Astrocyte (in vitro differentiated cells and primary cell): ENCODE results near the gene CENPX. TPM values are rescaled to one million over a fixed set of nuclear protein-coding genes. Genes with fewer than 3 reads are reported as not detected.

Source experiments
- DNase-seq: peaks from one replicate; pipeline ENCODE4 v3.0.0-alpha.2; 2010; ENCODE audit warnings: low read depth
- FAIRE-seq: peaks from 2 replicates; lab custom pipeline; 2011; peaks lifted over from hg19 to GRCh38; lab: Jason Lieb, UNC
- H2AFZ ChIP-seq: 2 replicates; pipeline ENCODE4 v1.6.0; 2012; ENCODE audit warnings: low read depth, low read length, inconsistent platforms
- H3K27ac ChIP-seq: 2 replicates; pipeline ENCODE4 v1.5.1; 2011; ENCODE audit warnings: low read depth, low read length, inconsistent platforms
- H3K27me3 ChIP-seq: 2 replicates; pipeline ENCODE4 v1.6.0; 2011; ENCODE audit warnings: low read length, inconsistent platforms; ENCODE audit not compliant: insufficient read depth
- H3K36me3 ChIP-seq: 2 replicates; pipeline ENCODE4 v1.5.1; 2011; ENCODE audit warnings: low read length, inconsistent platforms; ENCODE audit not compliant: insufficient read depth
- H3K4me1 ChIP-seq: 2 replicates; pipeline ENCODE4 v1.5.1; 2011; ENCODE audit warnings: low read length, inconsistent platforms; ENCODE audit not compliant: insufficient read depth
- H3K4me2 ChIP-seq: 2 replicates; pipeline ENCODE4 v1.6.0; 2012; ENCODE audit warnings: low read length, inconsistent platforms
- H3K4me3 ChIP-seq: 2 replicates; pipeline ENCODE4 v1.5.1; 2011; ENCODE audit warnings: low read depth, mild to moderate bottlenecking, low read length, inconsistent platforms; ENCODE audit not compliant: insufficient read depth
- H3K79me2 ChIP-seq: 2 replicates; pipeline ENCODE4 v1.6.0; 2012; ENCODE audit warnings: mild to moderate bottlenecking, low read length, inconsistent platforms; ENCODE audit not compliant: insufficient read depth
- H3K9ac ChIP-seq: 2 replicates; pipeline ENCODE4 v1.6.0; 2012; ENCODE audit warnings: mild to moderate bottlenecking, low read length, inconsistent platforms
- H3K9me3 ChIP-seq: 2 replicates; pipeline ENCODE4 v1.5.1; 2012; ENCODE audit warnings: low read depth, mild to moderate bottlenecking, low read length, inconsistent platforms; ENCODE audit not compliant: insufficient read depth
- H4K20me1 ChIP-seq: 2 replicates; pipeline ENCODE4 v1.6.0; 2012; ENCODE audit warnings: low read length, inconsistent platforms; ENCODE audit not compliant: insufficient read depth
- H3K27ac Mint-ChIP-seq: one replicate; pipeline ENCODE4 v1.8.0; 2021; ENCODE audit warnings: mild to moderate bottlenecking, mixed read lengths; ENCODE audit not compliant: unreplicated experiment
- H3K27me3 Mint-ChIP-seq: one replicate; pipeline ENCODE4 v1.8.0; 2021; ENCODE audit warnings: low read depth, mixed read lengths; ENCODE audit not compliant: unreplicated experiment
- H3K36me3 Mint-ChIP-seq: one replicate; pipeline ENCODE4 v1.8.0; 2021; ENCODE audit warnings: low read depth, mixed read lengths; ENCODE audit not compliant: unreplicated experiment
- H3K4me1 Mint-ChIP-seq: one replicate; pipeline ENCODE4 v1.8.0; 2021; ENCODE audit warnings: low read depth, mixed read lengths; ENCODE audit not compliant: unreplicated experiment
- H3K4me3 Mint-ChIP-seq: one replicate; pipeline ENCODE4 v1.8.0; 2021; ENCODE audit warnings: mild to moderate bottlenecking, moderate library complexity, mixed read lengths; ENCODE audit not compliant: unreplicated experiment
- H3K9me3 Mint-ChIP-seq: one replicate; pipeline ENCODE4 v1.8.0; 2021; ENCODE audit warnings: mild to moderate bottlenecking, mixed read lengths; ENCODE audit not compliant: unreplicated experiment
- EZH2 ChIP-seq: IDR thresholded peaks from 2 replicates; pipeline ENCODE4 v1.6.1; 2012; ENCODE audit warnings: mild to moderate bottlenecking, low read length, inconsistent platforms; ENCODE audit not compliant: insufficient read depth
- total RNA-seq: library from RNA; stranded (reverse); gene quantifications from 2 replicates; pipeline ENCODE4 v1.2.1, GENCODE V29; 2021
- TF ChIP-seq, protein P1 (sequence below): IDR thresholded peaks from 2 replicates; pipeline ENCODE4 v1.5.1; 2011; ENCODE audit warnings: low read depth, mild to moderate bottlenecking, inconsistent platforms, low read length, moderate library complexity; ENCODE audit not compliant: insufficient read depth

The CENPX gene
- total RNA-seq, 1 donor from 2014 or later: 26.7 TPM

DNA sequence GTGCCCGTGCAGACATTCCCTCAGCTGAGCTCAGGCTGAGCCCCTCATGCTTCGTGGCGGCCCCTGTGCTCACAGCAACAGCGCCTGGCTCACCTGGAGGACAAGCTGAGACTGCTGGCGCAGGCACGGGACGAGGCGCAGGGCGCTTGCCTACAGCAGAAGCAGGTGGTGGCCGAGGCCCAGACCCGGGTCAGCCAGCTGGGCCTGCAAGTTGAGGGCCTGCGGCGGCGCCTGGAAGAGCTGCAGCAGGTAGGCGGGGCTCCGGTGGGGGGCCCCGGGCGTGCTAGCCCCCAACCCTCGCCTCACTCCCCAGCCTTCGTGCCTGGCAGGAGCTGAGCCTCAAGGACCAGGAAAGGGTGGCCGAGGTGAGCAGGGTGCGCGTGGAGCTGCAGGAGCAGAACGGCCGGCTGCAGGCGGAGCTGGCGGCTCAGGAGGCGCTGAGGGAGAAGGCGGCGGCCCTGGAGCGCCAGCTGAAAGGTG lies 7.4 kb upstream of the CENPX start:
- Mint-ChIP-seq H3K27me3 (peaks cover 10% of the 10 kb centered on the region), H3K4me3 (no peak overlapping the region)
- no peak for FAIRE-seq

DNA sequence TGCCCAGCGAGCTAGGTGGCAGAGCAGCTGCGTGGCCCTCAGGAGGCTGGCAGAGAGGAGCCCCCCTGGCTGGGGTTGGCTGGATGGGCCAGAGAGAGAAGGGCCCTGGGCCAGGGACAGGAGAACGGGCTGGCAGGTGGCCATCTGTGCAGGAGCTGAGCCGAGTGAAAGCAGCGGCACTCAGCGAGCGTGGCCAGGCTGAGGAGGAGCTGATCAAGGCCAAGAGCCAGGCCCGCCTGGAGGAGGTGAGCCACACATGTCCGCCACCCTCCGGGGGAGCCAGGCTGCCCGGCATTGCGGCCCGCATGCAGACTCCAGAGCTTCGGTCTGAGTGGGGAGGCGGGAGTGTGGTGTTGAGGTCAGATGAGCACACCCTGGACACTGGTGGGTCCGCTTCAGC lies 6.7 kb upstream of the CENPX start:
- Histone ChIP-seq H2AFZ (no peak overlapping the region), H3K4me1 (peaks cover 12% of the 10 kb centered on the region), H3K4me3 (no peak overlapping the region), H3K27me3 (no peaks in the 10 kb centered on the region), H3K79me2 (no peaks in the 10 kb centered on the region), H4K20me1 (no peaks in the 10 kb centered on the region), H3K4me2 (no peak overlapping the region), H3K9ac (no peak overlapping the region), H3K27ac (no peak overlapping the region), H3K9me3 (no peaks in the 10 kb centered on the region), H3K36me3 (no peaks in the 10 kb centered on the region)
- TF ChIP-seq, protein P1, sequence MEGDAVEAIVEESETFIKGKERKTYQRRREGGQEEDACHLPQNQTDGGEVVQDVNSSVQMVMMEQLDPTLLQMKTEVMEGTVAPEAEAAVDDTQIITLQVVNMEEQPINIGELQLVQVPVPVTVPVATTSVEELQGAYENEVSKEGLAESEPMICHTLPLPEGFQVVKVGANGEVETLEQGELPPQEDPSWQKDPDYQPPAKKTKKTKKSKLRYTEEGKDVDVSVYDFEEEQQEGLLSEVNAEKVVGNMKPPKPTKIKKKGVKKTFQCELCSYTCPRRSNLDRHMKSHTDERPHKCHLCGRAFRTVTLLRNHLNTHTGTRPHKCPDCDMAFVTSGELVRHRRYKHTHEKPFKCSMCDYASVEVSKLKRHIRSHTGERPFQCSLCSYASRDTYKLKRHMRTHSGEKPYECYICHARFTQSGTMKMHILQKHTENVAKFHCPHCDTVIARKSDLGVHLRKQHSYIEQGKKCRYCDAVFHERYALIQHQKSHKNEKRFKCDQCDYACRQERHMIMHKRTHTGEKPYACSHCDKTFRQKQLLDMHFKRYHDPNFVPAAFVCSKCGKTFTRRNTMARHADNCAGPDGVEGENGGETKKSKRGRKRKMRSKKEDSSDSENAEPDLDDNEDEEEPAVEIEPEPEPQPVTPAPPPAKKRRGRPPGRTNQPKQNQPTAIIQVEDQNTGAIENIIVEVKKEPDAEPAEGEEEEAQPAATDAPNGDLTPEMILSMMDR: no peak
- no peak for TF ChIP-seq EZH2
- DNase-seq (no peak), FAIRE-seq (no peak)
- Mint-ChIP-seq H3K36me3 (peaks cover 5% of the 10 kb centered on the region), H3K9me3 (no peaks in the 10 kb centered on the region), H3K27ac (no peak overlapping the region), H3K4me3 (peak overlapping the region; percentile 71), H3K4me1 (no peaks in the 10 kb centered on the region), H3K27me3 (peaks cover 10% of the 10 kb centered on the region)

More for the DNA sequence above, 7.4 kb upstream of the CENPX start:
- Histone ChIP-seq H3K79me2 (no peaks in the 10 kb centered on the region), H4K20me1 (no peaks in the 10 kb centered on the region), H3K27ac (no peak overlapping the region), H3K9me3 (no peaks in the 10 kb centered on the region), H3K4me1 (peaks cover 12% of the 10 kb centered on the region), H2AFZ (peak overlapping the region; percentile 87), H3K9ac (no peak overlapping the region), H3K4me3 (no peak overlapping the region), H3K27me3 (no peaks in the 10 kb centered on the region), H3K4me2 (peak overlapping the region; percentile 91), H3K36me3 (no peaks in the 10 kb centered on the region)
- peaks cover 6% of the 10 kb centered on the region for H3K36me3 Mint-ChIP-seq
- no peak for DNase-seq
- TF ChIP-seq EZH2: no peak
- TF ChIP-seq, protein P1: no peak
- H3K27ac Mint-ChIP-seq: no peak overlapping the region
- no peaks in the 10 kb centered on the region for H3K4me1 Mint-ChIP-seq
- no peaks in the 10 kb centered on the region for H3K9me3 Mint-ChIP-seq

DNA sequence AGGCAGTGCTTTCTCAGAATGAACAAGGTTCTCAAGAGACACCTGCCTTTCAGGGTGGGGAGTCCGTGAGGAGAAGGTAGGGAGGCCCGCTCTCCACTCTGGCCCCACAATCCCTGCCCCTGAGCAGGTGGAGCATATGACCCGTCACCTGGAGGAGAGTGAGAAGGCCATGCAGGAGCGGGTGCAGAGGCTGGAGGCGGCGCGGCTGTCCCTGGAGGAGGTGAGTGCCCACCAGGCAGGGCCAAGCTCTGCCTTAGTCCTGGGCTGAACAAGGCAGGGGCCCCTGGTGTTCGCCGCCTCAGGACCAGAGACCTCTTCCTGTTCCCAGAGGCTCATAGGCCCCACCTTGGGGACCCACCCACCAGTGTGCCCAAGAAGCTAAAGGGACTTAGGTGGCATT lies 6.3 kb upstream of the CENPX start:
- peaks cover 1% of the 10 kb centered on the region for H3K36me3 Mint-ChIP-seq

More for the DNA sequence above, 6.3 kb upstream of the CENPX start:
- no peak overlapping the region for H3K4me3 ChIP-seq
- no peak overlapping the region for H3K27ac Mint-ChIP-seq
- H3K79me2 ChIP-seq: no peaks in the 10 kb centered on the region
- no peaks in the 10 kb centered on the region for H3K36me3 ChIP-seq
- TF ChIP-seq, protein P1: no peak
- no peak for TF ChIP-seq EZH2
- no peaks in the 10 kb centered on the region for H3K27me3 ChIP-seq
- H3K9me3 Mint-ChIP-seq: no peaks in the 10 kb centered on the region
- no peak overlapping the region for H3K27ac ChIP-seq
- no peaks in the 10 kb centered on the region for H3K9me3 ChIP-seq
- H3K27me3 Mint-ChIP-seq: peaks cover 8% of the 10 kb centered on the region
- no peaks in the 10 kb centered on the region for H4K20me1 ChIP-seq
- FAIRE-seq (no peak), DNase-seq (no peak)
- H3K4me3 Mint-ChIP-seq: no peak overlapping the region
- no peaks in the 10 kb centered on the region for H3K4me1 Mint-ChIP-seq
- H3K9ac ChIP-seq: no peak overlapping the region
- no peak overlapping the region for H2AFZ ChIP-seq
- H3K4me1 ChIP-seq: peaks cover 15% of the 10 kb centered on the region
- H3K4me2 ChIP-seq: no peak overlapping the region
